Body of pancreas (tissue), 4 donors: ENCODE data around the gene SLMAP. TPM values are rescaled to one million over a fixed set of nuclear protein-coding genes. Genes with fewer than 3 reads are reported as not detected.

Source experiments
- ATAC-seq: fragments of 150-250 bp; one replicate; pipeline ENCODE4 v1.9.1; 2016
- DNase-seq, 4 donors: peaks; one replicate each; pipeline ENCODE4 v3.0.0-alpha.2; 2019
- H3K27ac ChIP-seq, 4 donors: fragments of 200-600 bp; sonication (generic); 1 replicate in 3 of 4; 2 replicates in 1 of 4; pipeline versions ENCODE4 v1.5.1 to v1.6.1; 2016 to 2019; ENCODE audit warnings: mild to moderate bottlenecking in 1 of 4, mixed read lengths in 1 of 4, moderate library complexity in 1 of 4
- H3K27me3 ChIP-seq, 2 donors: fragments of 200-600 bp; sonication (generic); one replicate each; pipeline ENCODE4 v1.6.0; 2016; ENCODE audit warnings: mild to moderate bottlenecking in 1 of 2
- H3K36me3 ChIP-seq, 2 donors: fragments of 200-600 bp; sonication (generic); replicated peaks in 1 of 2; 2 replicates each; pipeline ENCODE4 v1.5.1; 2016; ENCODE audit warnings: low read depth in 2 of 2; ENCODE audit not compliant: insufficient read depth in 1 of 2
- H3K4me1 ChIP-seq: fragments of 200-600 bp; sonication (generic); one replicate; pipeline ENCODE4 v1.6.0; 2016
- H3K4me3 ChIP-seq, 2 donors: fragments of 200-600 bp; sonication (generic); 1 replicate in 1 of 2; 2 replicates in 1 of 2; pipeline ENCODE4 v1.5.1; 2016 to 2019
- H3K9me3 ChIP-seq, 3 donors: fragments of 200-600 bp; sonication (generic); 1 replicate in 2 of 3; 2 replicates in 1 of 3; pipeline ENCODE4 v1.5.1; 2016
- CTCF ChIP-seq, 7 experiments: fragments of 450-650 bp in 4 of 7; fragments of 200-600 bp in 3 of 7; sonication (generic) in 3 of 7; IDR thresholded peaks; one replicate each; pipeline ENCODE4 v1.5.1; 2016 to 2019; ENCODE audit warnings: antibody characterized with exemption in 7 of 7
- POLR2A ChIP-seq, 3 donors: fragments of 450-650 bp; IDR thresholded peaks; one replicate each; pipeline ENCODE4 v1.6.1; 2016; ENCODE audit warnings: antibody characterized with exemption in 3 of 3, mild to moderate bottlenecking in 2 of 3
- whole genome bisulfite sequencing, 2 donors: methylation state at CpG; one replicate each; pipeline ENCODE4 v1.1.5; 2017; 5-methylcytosine and 5-hydroxymethylcytosine counted together
- intact Hi-C: fragments of 100-400 bp; cut with DNase I; formaldehyde crosslinking; loops from one replicate; pipeline ENCODE4 v1.15.1; 2023
- total RNA-seq, 2 donors: library from RNA; depleted of rRNA; stranded (reverse); fragments of >200 nt; gene quantifications; one replicate each; pipeline ENCODE4 v1.1.0, GENCODE V29; 2016

SLMAP gene
- total RNA-seq, 2 donors from 2014 or later, result 36.6 TPM

GRCh38 chr3:57890874-57891273, 134.8 kb downstream of the SLMAP start:
- intact Hi-C loops, result no loop called here
- H3K9me3 ChIP-seq, result no peaks in the 10 kb centered on the region
- TF ChIP-seq CTCF (IDR thresholded peaks at IDR 0.05) (no peak), POLR2A (IDR thresholded peaks at IDR 0.05) (no peak)
- WGBS, 2 donors, result 91 to 93% methylated on average over 2 of the region's 2 CpGs
- H3K4me1 ChIP-seq, result no peaks in the 10 kb centered on the region
- H3K4me3 ChIP-seq, result no peak overlapping the region
- no peaks in the 10 kb centered on the region for H3K27me3 ChIP-seq
- H3K27ac ChIP-seq, result no peak overlapping the region
- DNase-seq (no peak), ATAC-seq (no peak)
- H3K36me3 ChIP-seq, result peaks cover 0 to 4% of the 10 kb centered on the region in 2 donors

GRCh38 chr3:57892423-57892822, 136.3 kb downstream of the SLMAP start:
- Histone ChIP-seq H3K4me3 (no peak overlapping the region), H3K27me3 (no peaks in the 10 kb centered on the region), H3K27ac (no peak overlapping the region), H3K4me1 (no peaks in the 10 kb centered on the region), H3K36me3 (peaks cover 0 to 2% of the 10 kb centered on the region in 2 donors), H3K9me3 (no peaks in the 10 kb centered on the region)
- 95 to 100% methylated on average over 3 of the region's 3 CpGs for WGBS, 2 donors
- no peak for DNase-seq
- no peak for TF ChIP-seq POLR2A (IDR thresholded peaks at IDR 0.05)
- no peak for TF ChIP-seq CTCF (IDR thresholded peaks at IDR 0.05)
- intact Hi-C loops, result no loop called here
- no peak for ATAC-seq

GRCh38 chr3:57893156-57893555, 137.0 kb downstream of the SLMAP start:
- intact Hi-C loops, result no loop called here
- no peaks in the 10 kb centered on the region for H3K4me1 ChIP-seq
- TF ChIP-seq POLR2A (IDR thresholded peaks at IDR 0.05), result no peak
- 95 to 100% methylated on average over 1 of the region's 1 CpG for WGBS, 2 donors
- no peaks in the 10 kb centered on the region for H3K27me3 ChIP-seq
- ATAC-seq (no peak), DNase-seq (no peak)
- H3K4me3 ChIP-seq, result no peak overlapping the region
- H3K27ac ChIP-seq, result no peak overlapping the region
- no peaks in the 10 kb centered on the region for H3K9me3 ChIP-seq
- peaks cover 0 to 1% of the 10 kb centered on the region in 2 donors for H3K36me3 ChIP-seq

- DNase-seq, result no peak
Measured at GRCh38 chr3:57893668-57894067, 137.6 kb downstream of the SLMAP start.

GRCh38 chr3:57896031-57896430, 139.9 kb downstream of the SLMAP start:
- Histone ChIP-seq H3K4me1 (no peaks in the 10 kb centered on the region), H3K27me3 (no peaks in the 10 kb centered on the region), H3K27ac (no peak overlapping the region), H3K9me3 (no peaks in the 10 kb centered on the region), H3K4me3 (no peak overlapping the region), H3K36me3 (peaks cover 0 to 1% of the 10 kb centered on the region in 2 donors)
- ATAC-seq (no peak), DNase-seq (no peak)
- intact Hi-C loops, result no loop called here
- TF ChIP-seq POLR2A (IDR thresholded peaks at IDR 0.05) (no peak), CTCF (IDR thresholded peaks at IDR 0.05) (no peak)
- 88 to 93% methylated on average over 4 of the region's 4 CpGs for WGBS, 2 donors

More at GRCh38 chr3:57893668-57894067, 137.6 kb downstream of the SLMAP start:
- Histone ChIP-seq H3K27me3 (no peaks in the 10 kb centered on the region), H3K9me3 (no peaks in the 10 kb centered on the region), H3K4me3 (no peak overlapping the region), H3K36me3 (peaks cover 0 to 1% of the 10 kb centered on the region in 2 donors), H3K4me1 (no peaks in the 10 kb centered on the region), H3K27ac (no peak overlapping the region)
- TF ChIP-seq CTCF (IDR thresholded peaks at IDR 0.05) (no peak), POLR2A (IDR thresholded peaks at IDR 0.05) (no peak)
- no peak for ATAC-seq
- 94 to 95% methylated on average over 3 of the region's 3 CpGs for WGBS, 2 donors
- intact Hi-C loops, result no loop called here
